GOT3 (cell line): ENCODE data around the gene SH2D7.

Source experiments
- DNase-seq: peaks from one replicate; lab custom pipeline; 2025; ENCODE audit warnings: mixed read lengths; lab: John Stamatoyannopoulos, UW

Gene SH2D7

GRCh38 chr15:78079298-78080087 lies 12.9 kb upstream of the SH2D7 start:
- DNase-seq: no peak

- DNase-seq: no peak
Measured at GRCh38 chr15:78080088-78080460, 12.3 kb upstream of the SH2D7 start.

GRCh38 chr15:78082106-78082742 lies 10.1 kb upstream of the SH2D7 start:
- DNase-seq: no peak

GRCh38 chr15:78082743-78083110 lies 9.6 kb upstream of the SH2D7 start:
- no peak for DNase-seq

- no peak for DNase-seq
Measured at GRCh38 chr15:78083186-78083585, 9.2 kb upstream of the SH2D7 start.

GRCh38 chr15:78083687-78084448 lies 8.5 kb upstream of the SH2D7 start:
- no peak for DNase-seq

GRCh38 chr15:78084449-78084750 lies 8.0 kb upstream of the SH2D7 start:
- DNase-seq: no peak

GRCh38 chr15:78085928-78086327 lies 6.4 kb upstream of the SH2D7 start:
- DNase-seq: no peak

- no peak for DNase-seq
Measured at GRCh38 chr15:78087951-78088772, 4.2 kb upstream of the SH2D7 start.

GRCh38 chr15:78088773-78089080 lies 3.6 kb upstream of the SH2D7 start:
- no peak for DNase-seq

GRCh38 chr15:78090422-78091063 lies 1.8 kb upstream of the SH2D7 start:
- DNase-seq: no peak

- DNase-seq: no peak
Measured at GRCh38 chr15:78093242-78094020, 1.1 kb downstream of the SH2D7 start.

- DNase-seq: no peak
Measured at GRCh38 chr15:78097667-78098066, 5.3 kb downstream of the SH2D7 start.

GRCh38 chr15:78098131-78098755 lies 5.9 kb downstream of the SH2D7 start:
- no peak for DNase-seq

GRCh38 chr15:78100886-78101285 lies 8.5 kb downstream of the SH2D7 start:
- no peak for DNase-seq

GRCh38 chr15:78101423-78102105 lies 9.2 kb downstream of the SH2D7 start:
- no peak for DNase-seq

- no peak for DNase-seq
Measured at GRCh38 chr15:78102211-78102610, 9.8 kb downstream of the SH2D7 start.

- DNase-seq: no peak
Measured at GRCh38 chr15:78102741-78103140, 10.4 kb downstream of the SH2D7 start.

- no peak for DNase-seq
Measured at GRCh38 chr15:78103406-78104118, 11.2 kb downstream of the SH2D7 start.

- DNase-seq: no peak
Measured at GRCh38 chr15:78104119-78104479, 11.7 kb downstream of the SH2D7 start.
